Stimulated activated CD4-positive, alpha-beta T cell treated with anti-CD3 and anti-CD28 coated beads, Interleukin-4, amount 100 ng/mL, for 48 hours (primary cell): ENCODE measurements around the gene TBXA2R.
"Not testable (repeated sequence)": the region's sequence is repeated elsewhere in the genome, so short reads cannot be mapped to it uniquely, and the experiment has no call there.

Experiments used
- DNase-seq, 2 donors: peaks; one replicate each; pipeline ENCODE4 v3.0.0-alpha.2; 2020; ENCODE audit warnings: low read depth in 2 of 2

The TBXA2R gene

GRCh38 chr19:3577723-3578344 lies 28.8 kb downstream of the TBXA2R start:
- DNase-seq, result no peak

- DNase-seq, result no peak
Measured at GRCh38 chr19:3576696-3577443, 29.8 kb downstream of the TBXA2R start.

- DNase-seq, result no peak
Measured at GRCh38 chr19:3575949-3576673, 30.6 kb downstream of the TBXA2R start.

- DNase-seq, result no peak
Measured at GRCh38 chr19:3575260-3575741, 31.4 kb downstream of the TBXA2R start.

- DNase-seq, result peak; percentile 88 to 99
Measured at GRCh38 chr19:3573858-3574637, 32.6 kb downstream of the TBXA2R start.

- no peak for DNase-seq
Measured at GRCh38 chr19:3573162-3573857, 33.4 kb downstream of the TBXA2R start.

- DNase-seq, result no peak
Measured at GRCh38 chr19:3572855-3573161, 33.9 kb downstream of the TBXA2R start, which contains the start of gene HMG20B. TSS of gene HMG20B (plus strand) at chr19:3572944. CDS start at chr19:3573310, 366 bp downstream.

- DNase-seq, result peak; percentile 99
Measured at GRCh38 chr19:3572132-3572854, 34.4 kb downstream of the TBXA2R start.

- DNase-seq, result no peak
Measured at GRCh38 chr19:3570606-3571011, 36.1 kb downstream of the TBXA2R start.

GRCh38 chr19:3570042-3570441 lies 36.6 kb downstream of the TBXA2R start:
- DNase-seq, result not testable (repeated sequence)

- no peak for DNase-seq
Measured at GRCh38 chr19:3565139-3565538, 41.5 kb downstream of the TBXA2R start.

- DNase-seq, result no peak
Measured at GRCh38 chr19:3563709-3564524, 42.8 kb downstream of the TBXA2R start.

GRCh38 chr19:3557461-3558248 lies 49.0 kb downstream of the TBXA2R start, which contains the start of gene MFSD12:
TSS of gene MFSD12 (minus strand) at chr19:3557586. CDS start at chr19:3557403, 183 bp downstream.
- DNase-seq, result peak; percentile 94 to 95

- peak; percentile 44 to 55 for DNase-seq
Measured at GRCh38 chr19:3556978-3557460, 49.7 kb downstream of the TBXA2R start.

GRCh38 chr19:3556423-3556977 lies 50.2 kb downstream of the TBXA2R start:
- no peak for DNase-seq

- no peak for DNase-seq
Measured at GRCh38 chr19:3555653-3556422, 50.8 kb downstream of the TBXA2R start.
